Measurements from ENCODE around the gene ST6GALNAC3. TPM values are rescaled to one million over a fixed set of nuclear protein-coding genes. Genes with fewer than 3 reads are reported as not detected.

Gene ST6GALNAC3
- total RNA-seq, 1 donor from 2014 or later: 62.3 TPM

- peaks cover 16% of the 10 kb centered on the region for H3K4me1 Mint-ChIP-seq
- peaks cover 4% of the 10 kb centered on the region for H3K9me3 Mint-ChIP-seq
These were observed 184.7 kb downstream of the ST6GALNAC3 start for GRCh38 chr1:76259270-76259669.

GRCh38 chr1:76260279-76260678 is 185.7 kb downstream of the ST6GALNAC3 start:
- Mint-ChIP-seq H3K36me3 (peaks cover 4% of the 10 kb centered on the region), H3K27ac (no peak overlapping the region), H3K27me3 (ENCODE audit: low read depth) (no peaks in the 10 kb centered on the region), H3K4me3 (no peak overlapping the region), H3K9me3 (peaks cover 4% of the 10 kb centered on the region), H3K4me1 (peaks cover 14% of the 10 kb centered on the region)
- TF ChIP-seq, protein P1, sequence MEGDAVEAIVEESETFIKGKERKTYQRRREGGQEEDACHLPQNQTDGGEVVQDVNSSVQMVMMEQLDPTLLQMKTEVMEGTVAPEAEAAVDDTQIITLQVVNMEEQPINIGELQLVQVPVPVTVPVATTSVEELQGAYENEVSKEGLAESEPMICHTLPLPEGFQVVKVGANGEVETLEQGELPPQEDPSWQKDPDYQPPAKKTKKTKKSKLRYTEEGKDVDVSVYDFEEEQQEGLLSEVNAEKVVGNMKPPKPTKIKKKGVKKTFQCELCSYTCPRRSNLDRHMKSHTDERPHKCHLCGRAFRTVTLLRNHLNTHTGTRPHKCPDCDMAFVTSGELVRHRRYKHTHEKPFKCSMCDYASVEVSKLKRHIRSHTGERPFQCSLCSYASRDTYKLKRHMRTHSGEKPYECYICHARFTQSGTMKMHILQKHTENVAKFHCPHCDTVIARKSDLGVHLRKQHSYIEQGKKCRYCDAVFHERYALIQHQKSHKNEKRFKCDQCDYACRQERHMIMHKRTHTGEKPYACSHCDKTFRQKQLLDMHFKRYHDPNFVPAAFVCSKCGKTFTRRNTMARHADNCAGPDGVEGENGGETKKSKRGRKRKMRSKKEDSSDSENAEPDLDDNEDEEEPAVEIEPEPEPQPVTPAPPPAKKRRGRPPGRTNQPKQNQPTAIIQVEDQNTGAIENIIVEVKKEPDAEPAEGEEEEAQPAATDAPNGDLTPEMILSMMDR (IDR thresholded peaks at IDR 0.05; ENCODE audit: unreplicated experiment): no peak
- no peak for DNase-seq (ENCODE audit: low spot score in 2 of 2, unreplicated experiment in 2 of 2)

More at GRCh38 chr1:76259270-76259669, 184.7 kb downstream of the ST6GALNAC3 start:
- Mint-ChIP-seq H3K27ac (no peak overlapping the region), H3K27me3 (ENCODE audit: low read depth) (no peaks in the 10 kb centered on the region), H3K4me3 (no peak overlapping the region), H3K36me3 (peaks cover 4% of the 10 kb centered on the region)
- TF ChIP-seq, protein P1 (IDR thresholded peaks at IDR 0.05; ENCODE audit: unreplicated experiment): no peak
- DNase-seq (ENCODE audit: low spot score in 2 of 2, unreplicated experiment in 2 of 2): no peak

GRCh38 chr1:76262601-76263000 is 188.1 kb downstream of the ST6GALNAC3 start:
- DNase-seq (ENCODE audit: low spot score in 2 of 2, unreplicated experiment in 2 of 2): no peak
- Mint-ChIP-seq H3K36me3 (peaks cover 4% of the 10 kb centered on the region), H3K4me3 (no peak overlapping the region), H3K27me3 (ENCODE audit: low read depth) (no peaks in the 10 kb centered on the region), H3K4me1 (peaks cover 11% of the 10 kb centered on the region), H3K9me3 (peaks cover 4% of the 10 kb centered on the region), H3K27ac (no peak overlapping the region)
- TF ChIP-seq, protein P1 (IDR thresholded peaks at IDR 0.05; ENCODE audit: unreplicated experiment): no peak

GRCh38 chr1:76264642-76265041 is 190.1 kb downstream of the ST6GALNAC3 start:
- peaks cover 28% of the 10 kb centered on the region for H3K4me1 Mint-ChIP-seq
- peaks cover 4% of the 10 kb centered on the region for H3K36me3 Mint-ChIP-seq
- peaks cover 4% of the 10 kb centered on the region for H3K9me3 Mint-ChIP-seq
- no peaks in the 10 kb centered on the region for H3K27me3 Mint-ChIP-seq (ENCODE audit: low read depth)
- no peak overlapping the region for H3K27ac Mint-ChIP-seq
- TF ChIP-seq, protein P1 (IDR thresholded peaks at IDR 0.05; ENCODE audit: unreplicated experiment): no peak
- H3K4me3 Mint-ChIP-seq: no peak overlapping the region
- DNase-seq (ENCODE audit: low spot score in 2 of 2, unreplicated experiment in 2 of 2): no peak

- Mint-ChIP-seq H3K27me3 (ENCODE audit: low read depth) (no peaks in the 10 kb centered on the region), H3K9me3 (peaks cover 4% of the 10 kb centered on the region), H3K27ac (no peak overlapping the region), H3K4me3 (no peak overlapping the region), H3K36me3 (peaks cover 4% of the 10 kb centered on the region), H3K4me1 (peaks cover 28% of the 10 kb centered on the region)
- no peak for DNase-seq (ENCODE audit: low spot score in 2 of 2, unreplicated experiment in 2 of 2)
- TF ChIP-seq, protein P1 (IDR thresholded peaks at IDR 0.05; ENCODE audit: unreplicated experiment): no peak
These were observed 192.2 kb downstream of the ST6GALNAC3 start for GRCh38 chr1:76266762-76267161.

DNA sequence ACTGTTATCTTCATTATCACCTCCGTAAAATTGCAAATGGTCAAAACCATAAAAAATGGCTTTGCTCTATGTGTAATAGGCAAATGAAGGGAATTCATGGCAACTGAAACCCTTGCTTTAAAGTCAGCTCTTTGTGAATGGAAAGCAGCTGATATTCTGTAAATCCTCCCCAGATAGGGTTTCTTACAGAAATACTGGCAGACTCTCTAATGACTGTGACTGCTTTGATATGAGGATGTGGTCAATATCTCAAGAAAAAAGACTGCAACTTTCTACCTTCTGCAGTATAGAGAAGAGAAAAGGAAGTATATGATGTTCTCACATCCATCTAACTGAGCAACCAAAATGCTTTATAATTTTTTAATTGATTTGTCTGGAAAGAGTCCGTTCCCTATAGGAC is 193.1 kb downstream of the ST6GALNAC3 start:
- Mint-ChIP-seq H3K4me3 (no peak overlapping the region), H3K36me3 (no peaks in the 10 kb centered on the region), H3K27me3 (ENCODE audit: low read depth) (no peaks in the 10 kb centered on the region), H3K27ac (no peak overlapping the region), H3K9me3 (peaks cover 4% of the 10 kb centered on the region), H3K4me1 (peaks cover 28% of the 10 kb centered on the region)
- TF ChIP-seq, protein P1 (IDR thresholded peaks at IDR 0.05; ENCODE audit: unreplicated experiment): no peak
- DNase-seq (ENCODE audit: low spot score in 2 of 2, unreplicated experiment in 2 of 2): no peak

Data from mesothelial cell of epicardium (in vitro differentiated cells).